SW480 (cell line): ENCODE data around the gene FGF7.
"Not testable (repeated sequence)": the region's sequence is repeated elsewhere in the genome, so short reads cannot be mapped to it uniquely, and the experiment has no call there.

Source experiments
- DNase-seq: peaks from one replicate; pipeline ENCODE4 v3.0.0-alpha.2; 2016; ENCODE audit warnings: low spot score

Gene FGF7

GRCh38 chr15:49439678-49440395 lies 16.8 kb downstream of the FGF7 start:
- DNase-seq, result no peak

- no peak for DNase-seq
Measured at GRCh38 chr15:49441356-49441755, 18.3 kb downstream of the FGF7 start.

GRCh38 chr15:49441816-49442215 lies 18.8 kb downstream of the FGF7 start:
- no peak for DNase-seq

GRCh38 chr15:49452595-49452994 lies 29.6 kb downstream of the FGF7 start:
- DNase-seq, result no peak

- DNase-seq, result no peak
Measured at GRCh38 chr15:49456166-49456565, 33.1 kb downstream of the FGF7 start.

- no peak for DNase-seq
Measured at GRCh38 chr15:49458145-49458544, 35.1 kb downstream of the FGF7 start.

- DNase-seq, result no peak
Measured at GRCh38 chr15:49460411-49460941, 37.4 kb downstream of the FGF7 start.

GRCh38 chr15:49462232-49462844 lies 39.3 kb downstream of the FGF7 start:
- no peak for DNase-seq

GRCh38 chr15:49464522-49464921 lies 41.5 kb downstream of the FGF7 start:
- DNase-seq, result no peak

- no peak for DNase-seq
Measured at GRCh38 chr15:49466119-49466518, 43.1 kb downstream of the FGF7 start.

GRCh38 chr15:49467746-49468480 lies 44.9 kb downstream of the FGF7 start:
- no peak for DNase-seq

GRCh38 chr15:49468481-49468839 lies 45.4 kb downstream of the FGF7 start:
- DNase-seq, result no peak

- not testable (repeated sequence) for DNase-seq
Measured at GRCh38 chr15:49471248-49471647, 48.2 kb downstream of the FGF7 start.

- DNase-seq, result no peak
Measured at GRCh38 chr15:49471733-49472132, 48.7 kb downstream of the FGF7 start.

- DNase-seq, result no peak
Measured at GRCh38 chr15:49472338-49472737, 49.3 kb downstream of the FGF7 start.

- no peak for DNase-seq
Measured at GRCh38 chr15:49473031-49473430, 50.0 kb downstream of the FGF7 start.

GRCh38 chr15:49478021-49478420 lies 55.0 kb downstream of the FGF7 start:
- not testable (repeated sequence) for DNase-seq

GRCh38 chr15:49478982-49479381 lies 55.9 kb downstream of the FGF7 start:
- DNase-seq, result not testable (repeated sequence)

- DNase-seq, result not testable (repeated sequence)
Measured at GRCh38 chr15:49485401-49485800, 62.4 kb downstream of the FGF7 start.

GRCh38 chr15:49490966-49491365 lies 67.9 kb downstream of the FGF7 start:
- no peak for DNase-seq

GRCh38 chr15:49492151-49492550 lies 69.1 kb downstream of the FGF7 start:
- no peak for DNase-seq

- no peak for DNase-seq
Measured at GRCh38 chr15:49492830-49493229, 69.8 kb downstream of the FGF7 start.

- no peak for DNase-seq
Measured at GRCh38 chr15:49494842-49495241, 71.8 kb downstream of the FGF7 start.
